ENCODE data around the gene PARD3B.

DNA sequence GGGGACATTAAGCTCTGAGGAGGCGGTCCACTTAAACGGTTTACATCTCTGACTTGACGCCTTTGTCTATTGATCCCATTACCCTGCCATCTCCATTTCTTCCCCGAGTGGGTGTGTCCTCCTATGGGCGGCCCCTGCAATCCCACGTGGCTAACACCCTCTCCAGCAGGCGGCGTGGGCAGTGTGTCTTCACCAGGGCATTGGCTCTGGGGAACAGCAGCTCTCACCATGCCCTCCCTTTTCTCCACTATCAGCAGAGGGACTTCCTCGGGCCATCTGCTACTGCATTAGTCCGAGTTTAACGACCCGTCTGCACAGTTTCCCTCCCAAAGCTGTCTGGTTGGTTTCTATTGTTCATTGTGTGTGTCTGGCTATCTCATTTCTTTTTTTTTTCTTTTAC lies 625.1 kb downstream of the PARD3B start:
- TF ChIP-seq CTCF (IDR thresholded peaks at IDR 0.05 in 2 of 3, conservative IDR thresholded peaks at IDR 0.05 in 1 of 3; ENCODE audit: borderline replicate concordance in 1 of 3, insufficient read depth in 1 of 3, low read depth in 2 of 3, low read length in 2 of 3) (no peak), FOSL1 (IDR thresholded peaks at IDR 0.05; ENCODE audit: low read depth) (no peak), POLR2A (IDR thresholded peaks at IDR 0.05; ENCODE audit: borderline replicate concordance, extremely low read depth, insufficient read depth, insufficient read length) (no peak), EGR1 (IDR thresholded peaks at IDR 0.05; ENCODE audit: low read depth) (no peak), CEBPB (IDR thresholded peaks at IDR 0.05; ENCODE audit: low read depth) (no peak), POLR2AphosphoS5 (IDR thresholded peaks at IDR 0.05; ENCODE audit: low read depth, low read length) (no peak), RAD21 (IDR thresholded peaks at IDR 0.05; ENCODE audit: low read depth) (no peak), EZH2phosphoT487 (IDR thresholded peaks at IDR 0.05; ENCODE audit: borderline replicate concordance) (no peak)
- TF ChIP-seq, protein P1, sequence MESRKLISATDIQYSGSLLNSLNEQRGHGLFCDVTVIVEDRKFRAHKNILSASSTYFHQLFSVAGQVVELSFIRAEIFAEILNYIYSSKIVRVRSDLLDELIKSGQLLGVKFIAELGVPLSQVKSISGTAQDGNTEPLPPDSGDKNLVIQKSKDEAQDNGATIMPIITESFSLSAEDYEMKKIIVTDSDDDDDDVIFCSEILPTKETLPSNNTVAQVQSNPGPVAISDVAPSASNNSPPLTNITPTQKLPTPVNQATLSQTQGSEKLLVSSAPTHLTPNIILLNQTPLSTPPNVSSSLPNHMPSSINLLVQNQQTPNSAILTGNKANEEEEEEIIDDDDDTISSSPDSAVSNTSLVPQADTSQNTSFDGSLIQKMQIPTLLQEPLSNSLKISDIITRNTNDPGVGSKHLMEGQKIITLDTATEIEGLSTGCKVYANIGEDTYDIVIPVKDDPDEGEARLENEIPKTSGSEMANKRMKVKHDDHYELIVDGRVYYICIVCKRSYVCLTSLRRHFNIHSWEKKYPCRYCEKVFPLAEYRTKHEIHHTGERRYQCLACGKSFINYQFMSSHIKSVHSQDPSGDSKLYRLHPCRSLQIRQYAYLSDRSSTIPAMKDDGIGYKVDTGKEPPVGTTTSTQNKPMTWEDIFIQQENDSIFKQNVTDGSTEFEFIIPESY (IDR thresholded peaks at IDR 0.05; ENCODE audit: extremely low read depth, insufficient replicate concordance, low read length) = no peak
